Hepatocyte (in vitro differentiated cells): ENCODE measurements around the gene ZBTB16.

Source experiments
- CTCF ChIP-seq: fragments of 200-600 bp; sonication (generic); IDR thresholded peaks from 2 replicates; pipeline ENCODE4 v1.5.1; 2016; ENCODE audit warnings: antibody characterized with exemption, mild to moderate bottlenecking; ENCODE audit not compliant: poor library complexity
- EZH2 ChIP-seq: fragments of 200-600 bp; sonication (generic); IDR thresholded peaks from 2 replicates; pipeline ENCODE4 v1.6.1; 2016; ENCODE audit warnings: antibody characterized with exemption, mild to moderate bottlenecking, borderline replicate concordance
- EZH2phosphoT487 ChIP-seq: fragments of 200-600 bp; sonication (generic); IDR thresholded peaks from one replicate; pipeline ENCODE4 v1.6.1; 2018; ENCODE audit warnings: antibody characterized with exemption, mild to moderate bottlenecking, low read depth, moderate library complexity; ENCODE audit not compliant: unreplicated experiment, severe bottlenecking

- TF ChIP-seq CTCF = no peak
- no peak for TF ChIP-seq EZH2
- no peak for TF ChIP-seq EZH2phosphoT487
Observed at GRCh38 chr11:114019574-114019973, 39.9 kb upstream of the ZBTB16 start.
